HG03439 (cell line): ENCODE data around the gene MAGI2.

Experiments used
- ATAC-seq: cut with Tn5 transposase; IDR thresholded peaks from one replicate; pipeline ENCODE4 v1.9.1; 2021; ENCODE audit warnings: mild to moderate bottlenecking, moderate library complexity; ENCODE audit not compliant: unreplicated experiment

Gene MAGI2

DNA sequence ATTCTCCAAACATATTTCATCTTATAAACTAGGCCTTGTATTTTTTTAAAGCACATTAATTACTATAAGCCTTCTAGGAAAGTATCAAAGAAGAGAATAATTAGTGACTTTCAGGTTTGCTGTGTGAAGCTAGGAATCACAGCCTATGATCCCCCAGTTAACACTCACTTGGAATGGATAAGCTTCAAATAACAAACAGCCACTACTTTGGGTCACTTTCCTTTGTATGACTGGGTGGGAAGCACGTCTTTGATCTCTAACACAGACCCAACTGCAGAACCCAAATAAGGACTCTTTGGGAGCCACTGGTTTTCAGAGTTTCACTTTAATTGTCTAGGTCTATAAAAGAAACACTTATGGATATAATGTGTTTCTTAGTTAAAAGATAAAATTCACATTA lies 769.3 kb downstream of the MAGI2 start:
- no peak for ATAC-seq

- no peak for ATAC-seq
These were observed 769.9 kb downstream of the MAGI2 start for GRCh38 chr7:78683566-78683965.

GRCh38 chr7:78679112-78679876 lies 774.2 kb downstream of the MAGI2 start:
- no peak for ATAC-seq

DNA sequence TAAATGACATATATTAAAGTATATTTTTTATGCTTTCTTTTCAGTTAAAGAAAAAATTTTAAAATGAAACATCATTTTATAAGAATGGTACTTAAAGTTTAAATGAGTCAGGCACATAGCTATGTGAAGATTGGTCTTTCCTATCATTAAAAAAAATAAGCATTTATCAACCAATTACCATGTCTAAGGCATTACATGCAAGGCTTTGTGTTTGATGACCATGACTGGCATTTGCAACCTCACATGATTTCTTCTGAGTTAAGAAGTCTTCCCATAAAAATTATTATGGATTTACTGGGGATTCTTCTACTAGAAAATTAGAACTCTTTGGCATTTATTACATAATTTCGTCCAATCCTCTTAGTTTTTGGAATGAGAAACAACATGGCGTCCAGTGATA lies 776.1 kb downstream of the MAGI2 start:
- no peak for ATAC-seq

DNA sequence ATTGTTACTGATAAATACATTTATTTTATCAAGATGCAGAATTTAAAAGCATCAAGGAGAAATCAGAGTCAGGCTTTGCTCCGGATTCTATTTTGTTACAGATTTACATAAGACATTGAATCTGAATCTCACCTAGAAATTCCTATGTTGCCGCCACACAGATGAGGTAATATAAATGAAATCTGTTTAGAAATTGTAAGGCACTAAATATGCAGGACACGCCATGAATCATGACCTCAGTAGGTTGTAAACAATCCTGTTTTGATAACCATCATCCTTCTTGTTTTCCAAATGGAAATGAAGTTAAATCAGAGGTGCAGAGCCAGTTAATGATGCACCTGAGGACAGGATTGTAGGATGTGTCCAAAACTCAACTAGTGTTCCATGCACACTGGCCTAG lies 778.0 kb downstream of the MAGI2 start:
- no peak for ATAC-seq

DNA sequence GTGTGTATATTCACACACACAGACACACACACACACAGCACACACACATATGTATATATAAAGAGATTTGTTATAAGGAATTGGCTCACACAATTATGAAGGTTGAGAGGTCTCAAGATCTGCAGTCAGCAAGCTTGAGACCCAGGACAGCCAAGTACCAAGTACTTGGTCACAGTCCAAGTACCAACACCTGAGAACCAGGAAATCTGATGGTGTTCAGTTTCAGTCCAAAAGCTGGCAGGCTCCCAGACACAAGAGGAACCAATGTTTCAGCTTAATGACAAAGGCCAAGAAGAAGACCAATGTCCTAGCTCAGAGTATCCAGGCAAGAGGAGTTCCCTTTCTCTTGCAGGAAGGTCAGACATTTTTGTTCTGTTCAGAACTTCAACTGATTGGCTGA lies 780.2 kb downstream of the MAGI2 start:
- ATAC-seq: no peak

DNA sequence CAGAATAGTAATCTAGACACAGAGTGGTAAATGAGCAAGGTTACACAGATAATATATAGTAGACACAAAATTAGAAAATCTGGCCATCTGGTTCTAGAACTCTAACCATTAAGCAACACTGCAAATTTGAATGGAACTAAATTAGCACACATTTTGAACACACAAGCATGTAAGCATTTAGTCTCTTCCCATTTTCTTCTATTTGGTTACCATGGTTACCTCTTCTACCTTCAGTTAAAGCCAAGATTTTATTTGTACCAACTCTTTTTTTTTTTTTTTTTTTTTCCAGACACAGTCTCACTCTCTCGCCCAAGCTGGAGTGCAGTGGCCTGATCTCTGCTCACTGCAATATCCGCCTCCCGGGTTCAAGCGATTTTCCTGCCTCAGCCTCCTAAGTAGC lies 790.5 kb downstream of the MAGI2 start:
- ATAC-seq: no peak

DNA sequence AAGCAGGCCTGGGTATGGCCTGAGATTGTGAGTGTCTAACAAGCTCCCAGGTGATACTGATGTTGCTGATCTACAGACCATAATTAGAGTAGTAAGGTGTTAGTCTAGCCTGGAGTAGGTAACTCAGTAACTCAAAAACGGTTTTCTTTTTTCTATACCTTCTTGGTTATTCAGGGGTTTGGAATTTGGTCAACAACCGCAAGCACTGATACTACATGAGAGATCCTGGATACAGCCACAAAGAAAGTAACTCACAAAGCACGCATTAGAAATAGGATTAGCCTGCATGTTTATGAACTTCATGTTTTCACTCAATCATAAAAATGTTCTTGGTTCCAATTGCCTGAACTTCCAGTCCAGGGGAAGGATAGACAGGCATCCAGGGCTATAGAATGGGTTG lies 803.5 kb downstream of the MAGI2 start:
- ATAC-seq: no peak

- no peak for ATAC-seq
These were observed 804.2 kb downstream of the MAGI2 start for GRCh38 chr7:78649236-78649635.

DNA sequence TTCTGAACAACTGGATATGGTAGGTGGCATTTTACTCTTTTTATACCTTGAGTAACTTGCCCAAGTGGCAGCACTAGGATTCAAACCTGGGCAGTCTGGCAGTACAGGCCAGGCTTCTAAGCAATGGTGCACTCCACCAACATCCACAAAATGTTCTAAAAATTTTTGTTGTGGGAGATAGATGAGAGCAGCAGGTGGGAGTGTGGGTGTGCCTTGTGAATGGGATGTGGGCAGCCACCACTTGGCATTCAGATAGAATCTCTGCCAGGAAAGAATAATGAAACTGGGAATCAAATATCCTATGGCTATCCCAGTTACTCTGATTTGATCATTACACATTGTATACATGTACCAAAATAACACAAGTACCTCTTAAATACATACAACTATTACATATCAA lies 810.7 kb downstream of the MAGI2 start:
- no peak for ATAC-seq

DNA sequence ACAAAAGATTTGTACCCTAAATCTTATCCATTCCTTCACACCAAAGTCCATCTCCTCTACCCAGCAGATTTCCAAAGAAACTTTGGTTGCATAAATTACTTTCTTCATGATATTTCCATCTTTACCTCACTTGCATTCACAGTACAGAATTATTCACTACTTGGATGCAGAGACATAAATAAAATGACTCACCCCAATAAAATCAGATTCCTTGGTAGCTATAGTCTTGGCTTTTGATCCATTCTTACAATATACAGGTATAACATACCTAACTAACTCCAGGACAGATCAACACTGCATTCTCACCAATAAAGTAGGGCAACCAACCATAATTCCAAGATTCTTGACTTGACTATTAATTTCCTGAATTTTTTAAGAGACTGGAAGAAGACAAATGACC lies 815.1 kb downstream of the MAGI2 start:
- no peak for ATAC-seq

DNA sequence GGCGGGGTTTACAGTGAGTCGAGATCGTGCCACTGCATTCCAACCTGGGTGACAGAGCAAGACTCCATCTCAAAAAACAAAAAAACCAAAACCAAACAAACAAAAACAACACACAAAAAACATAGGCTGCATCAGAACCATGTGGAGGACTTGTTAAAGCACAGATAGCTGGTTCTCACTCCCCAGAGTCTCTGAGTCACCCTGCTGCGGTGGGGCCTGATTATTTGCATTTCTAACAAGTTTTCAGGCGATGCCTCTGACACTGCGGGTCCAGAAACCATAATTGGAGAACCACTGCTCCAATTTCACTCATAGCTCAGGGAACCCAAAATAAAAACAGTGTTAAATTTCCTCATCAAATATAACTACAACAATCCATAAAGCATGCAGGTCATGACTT lies 816.7 kb downstream of the MAGI2 start:
- no peak for ATAC-seq

DNA sequence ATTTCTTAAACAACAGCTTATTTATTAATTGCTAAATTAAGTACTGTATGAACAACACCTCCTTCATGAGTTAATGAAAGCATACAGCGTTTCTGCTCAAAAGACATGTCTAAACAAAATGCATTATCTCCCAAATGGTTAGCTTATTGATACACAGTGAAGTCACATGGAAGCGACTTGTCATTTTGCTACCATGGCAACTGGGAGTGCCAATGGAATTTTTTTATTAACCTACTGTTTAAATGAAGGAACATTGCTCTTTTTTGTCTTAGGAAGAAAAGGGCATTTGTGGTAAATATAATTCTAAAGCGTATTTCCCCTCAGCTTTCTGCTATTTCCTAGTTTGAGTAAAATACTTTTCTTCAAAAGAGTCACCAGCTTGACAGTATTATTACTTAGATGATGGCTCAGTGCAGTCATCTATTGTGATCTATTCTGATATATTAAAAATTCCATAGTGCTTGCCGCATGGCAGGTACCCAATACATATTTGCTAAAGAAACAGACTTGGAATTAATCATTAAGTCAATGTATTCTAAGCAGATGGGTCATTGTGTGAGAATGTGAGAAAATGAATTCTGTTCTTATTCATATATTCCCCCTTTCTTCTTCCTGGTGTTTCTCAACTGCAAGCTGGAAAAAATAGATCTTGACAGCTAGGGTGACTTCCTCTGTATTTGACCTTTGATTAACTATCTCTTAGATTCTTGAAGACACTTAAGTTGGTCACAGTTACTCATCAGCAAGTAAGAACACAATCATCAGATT lies 818.3 kb downstream of the MAGI2 start:
- no peak for ATAC-seq

GRCh38 chr7:78634093-78634492 lies 819.4 kb downstream of the MAGI2 start:
- ATAC-seq: no peak

DNA sequence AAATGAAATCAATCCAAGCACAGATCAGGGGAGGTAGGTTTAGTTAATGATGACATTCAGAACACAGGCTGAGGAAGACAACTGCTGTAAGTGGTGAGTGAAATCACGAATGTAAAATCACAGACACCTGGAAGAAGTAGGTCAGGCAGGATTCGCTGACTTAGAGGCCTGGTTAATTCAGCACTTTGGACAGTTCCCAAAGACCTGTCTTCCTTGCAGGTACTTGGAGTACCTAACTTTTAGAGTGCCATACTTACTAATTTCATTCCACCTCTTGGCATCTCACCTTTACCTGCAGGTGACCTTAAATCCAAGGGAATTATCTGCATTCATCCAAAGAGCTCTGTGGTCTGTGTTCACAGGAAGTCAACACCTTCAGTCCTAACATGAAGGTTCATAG lies 832.5 kb downstream of the MAGI2 start:
- ATAC-seq: no peak

GRCh38 chr7:78616539-78616938 lies 836.9 kb downstream of the MAGI2 start:
- ATAC-seq: no peak

- no peak for ATAC-seq
These were observed 844.2 kb downstream of the MAGI2 start for GRCh38 chr7:78609281-78609680.

DNA sequence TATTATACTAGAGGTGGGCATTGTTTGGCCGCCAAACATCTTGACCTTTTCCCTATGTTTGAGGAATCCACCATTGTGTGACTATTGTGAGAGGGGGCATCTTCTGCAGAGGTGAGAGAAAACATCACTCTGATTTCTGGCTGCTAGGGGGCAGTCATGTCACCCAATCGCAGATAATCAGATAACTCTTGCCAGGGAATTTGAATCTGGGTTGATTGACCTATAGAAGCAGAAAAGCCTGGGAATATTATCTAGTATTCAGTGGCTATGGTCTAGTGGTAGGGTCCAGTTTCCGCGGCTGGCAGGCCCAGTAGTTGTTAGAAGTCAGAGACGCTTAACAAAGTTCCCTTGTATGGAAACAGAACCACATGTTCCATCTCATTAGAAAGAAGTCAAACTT lies 846.4 kb downstream of the MAGI2 start:
- no peak for ATAC-seq

- ATAC-seq: no peak
These were observed 848.3 kb downstream of the MAGI2 start for GRCh38 chr7:78605119-78605518.

DNA sequence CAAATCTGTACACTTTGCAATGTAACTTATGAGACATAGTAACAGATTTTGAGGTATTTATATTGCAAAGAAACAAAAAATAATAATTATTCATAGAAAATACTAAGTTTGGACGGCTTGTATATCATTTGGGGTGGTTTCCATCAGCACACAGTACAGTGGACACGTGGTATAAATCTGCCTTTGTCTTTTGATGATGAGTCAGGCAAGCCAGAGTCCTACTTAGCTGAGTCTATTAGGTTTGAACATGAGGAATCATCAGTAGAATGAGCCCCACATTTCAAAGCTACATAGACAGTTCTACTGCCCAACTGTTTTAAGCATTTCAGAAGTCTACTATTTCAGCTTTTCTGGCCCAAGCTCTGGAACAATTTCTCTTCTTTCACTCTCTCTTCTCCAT lies 851.7 kb downstream of the MAGI2 start:
- no peak for ATAC-seq

DNA sequence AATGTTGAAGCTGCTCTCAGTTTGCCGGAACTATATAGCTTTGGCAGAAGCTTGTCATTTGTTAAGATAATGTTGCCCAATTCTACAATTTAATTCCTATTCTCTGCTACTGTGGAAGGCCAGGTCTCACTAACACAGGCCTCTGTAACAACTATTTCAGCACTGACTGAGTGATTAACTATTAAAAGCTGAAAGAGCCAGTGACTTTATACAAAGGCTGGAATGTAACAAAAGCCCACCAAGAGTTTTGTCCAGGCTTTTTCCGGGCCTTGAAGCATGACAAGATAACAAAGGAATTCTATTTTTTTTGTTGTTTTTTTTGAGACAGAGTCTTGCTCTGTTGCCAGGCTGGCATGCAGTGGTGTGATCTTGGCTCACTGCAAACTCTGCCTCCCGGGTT lies 859.3 kb downstream of the MAGI2 start:
- no peak for ATAC-seq

DNA sequence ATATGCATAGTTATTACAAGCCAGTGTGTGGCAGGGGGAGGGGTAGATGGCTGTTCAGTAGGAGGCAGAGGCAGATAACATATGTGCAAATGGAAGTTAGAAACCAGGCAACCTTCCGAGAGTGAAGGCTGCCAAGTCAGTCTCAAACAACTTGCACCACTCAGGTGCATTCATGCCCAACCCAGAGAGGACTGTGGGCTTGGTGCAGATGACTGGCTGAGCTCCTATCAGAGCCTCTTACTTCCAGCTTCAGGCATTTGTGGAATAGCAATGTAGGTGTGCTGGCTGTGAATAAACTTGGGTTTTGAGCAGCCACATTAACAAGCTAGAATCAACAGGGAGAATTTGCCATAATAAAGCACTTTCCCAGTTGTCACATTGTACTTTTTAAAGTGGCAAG lies 865.1 kb downstream of the MAGI2 start:
- no peak for ATAC-seq
